Measurements from ENCODE around the gene ANKUB1.

Gene ANKUB1

GRCh38 chr3:149816986-149817385 lies 24.6 kb upstream of the ANKUB1 start:
- H3K36me3 ChIP-seq (ENCODE audit: insufficient read depth, low read length) = no peaks in the 10 kb centered on the region
- no peaks in the 10 kb centered on the region for H3K27me3 ChIP-seq (ENCODE audit: insufficient read depth, low read length)
- no peaks in the 10 kb centered on the region for H3K9me3 ChIP-seq (ENCODE audit: low read length)
- peaks cover 12% of the 10 kb centered on the region for H3K4me1 ChIP-seq (ENCODE audit: insufficient read depth, low read length)
- no peak overlapping the region for H3K4me3 ChIP-seq (ENCODE audit: low read length)
- H2AFZ ChIP-seq (ENCODE audit: low read depth, low read length) = no peak overlapping the region

DNA sequence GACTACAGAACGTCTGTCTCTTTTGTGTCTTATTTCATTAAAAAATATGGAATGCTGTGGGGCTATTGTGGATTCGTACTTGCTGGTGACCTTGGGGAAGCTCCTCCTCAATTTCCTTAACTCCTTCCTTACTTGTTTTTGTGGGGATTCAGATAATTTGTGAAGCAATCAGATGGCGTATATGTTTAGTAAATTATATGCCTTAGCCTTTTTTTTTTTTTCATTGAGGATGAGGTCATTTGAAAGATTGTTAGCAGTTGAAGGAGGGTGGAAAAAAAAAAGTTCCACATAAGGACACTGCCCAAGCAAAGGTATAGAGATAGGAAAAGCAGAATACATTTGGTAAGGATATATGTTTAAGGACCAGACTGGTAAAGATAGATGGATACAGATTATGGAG lies 24.0 kb upstream of the ANKUB1 start:
- no peaks in the 10 kb centered on the region for H3K27me3 ChIP-seq (ENCODE audit: insufficient read depth, low read length)
- H2AFZ ChIP-seq (ENCODE audit: low read depth, low read length) = no peak overlapping the region
- H3K4me1 ChIP-seq (ENCODE audit: insufficient read depth, low read length) = peaks cover 12% of the 10 kb centered on the region
- no peaks in the 10 kb centered on the region for H3K36me3 ChIP-seq (ENCODE audit: insufficient read depth, low read length)
- H3K4me3 ChIP-seq (ENCODE audit: low read length) = no peak overlapping the region
- no peaks in the 10 kb centered on the region for H3K9me3 ChIP-seq (ENCODE audit: low read length)

- Histone ChIP-seq H2AFZ (ENCODE audit: low read depth, low read length) (no peak overlapping the region), H3K27me3 (ENCODE audit: insufficient read depth, low read length) (no peaks in the 10 kb centered on the region), H3K9me3 (ENCODE audit: low read length) (no peaks in the 10 kb centered on the region), H3K36me3 (ENCODE audit: insufficient read depth, low read length) (no peaks in the 10 kb centered on the region), H3K4me3 (ENCODE audit: low read length) (no peak overlapping the region), H3K4me1 (ENCODE audit: insufficient read depth, low read length) (peaks cover 12% of the 10 kb centered on the region)
Observed at GRCh38 chr3:149815728-149816127, 23.4 kb upstream of the ANKUB1 start.

- no peaks in the 10 kb centered on the region for H3K36me3 ChIP-seq (ENCODE audit: insufficient read depth, low read length)
- peaks cover 12% of the 10 kb centered on the region for H3K4me1 ChIP-seq (ENCODE audit: insufficient read depth, low read length)
- no peaks in the 10 kb centered on the region for H3K27me3 ChIP-seq (ENCODE audit: insufficient read depth, low read length)
- peak overlapping the region; percentile 67 for H3K4me3 ChIP-seq (ENCODE audit: low read length)
- H3K9me3 ChIP-seq (ENCODE audit: low read length) = no peaks in the 10 kb centered on the region
- H2AFZ ChIP-seq (ENCODE audit: low read depth, low read length) = no peak overlapping the region
Observed at GRCh38 chr3:149815321-149815720, 23.0 kb upstream of the ANKUB1 start.

DNA sequence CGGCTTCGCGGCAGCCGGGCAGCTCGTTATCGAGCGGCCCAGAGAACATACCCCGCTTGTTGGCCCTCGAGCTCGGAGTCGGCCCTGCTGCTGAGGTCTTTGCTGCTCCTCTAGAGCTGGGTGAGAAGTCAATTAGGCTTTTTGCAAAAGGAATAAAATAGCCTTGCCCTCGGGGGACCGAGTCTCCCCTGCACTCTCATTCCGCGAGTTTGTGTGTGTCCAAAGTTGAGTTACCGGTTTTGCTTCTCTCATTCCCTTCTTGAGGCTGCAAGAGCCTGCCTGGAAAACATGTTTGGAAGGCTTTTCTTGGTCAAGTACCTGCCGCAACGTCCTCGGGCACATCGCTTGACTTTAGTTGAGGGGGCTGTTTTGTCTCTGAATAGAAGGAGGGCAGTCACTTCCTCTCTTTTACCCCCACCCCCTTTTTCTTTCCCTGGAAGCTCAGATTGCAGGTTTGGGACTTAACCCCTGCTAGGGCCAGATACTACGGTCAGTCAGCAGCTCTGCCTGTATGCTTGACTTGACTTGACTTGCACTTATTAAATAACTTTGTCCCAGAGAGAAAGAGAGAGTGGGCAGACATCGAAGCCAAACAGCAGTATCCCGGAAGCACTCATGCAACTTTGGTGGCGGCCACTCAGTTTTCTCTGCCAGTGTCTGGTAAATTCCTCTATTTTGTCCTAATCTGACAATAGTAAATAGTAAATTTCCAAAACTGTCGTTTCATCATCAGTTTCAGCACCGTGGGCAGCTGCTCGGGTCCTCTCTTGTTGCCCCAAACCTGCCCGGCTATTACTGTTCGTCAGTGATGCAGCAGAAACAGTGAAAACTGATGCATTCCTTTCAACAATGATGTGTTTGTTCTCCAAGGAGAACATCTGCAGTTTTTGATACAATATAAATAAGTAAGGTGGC lies 21.3 kb upstream of the ANKUB1 start:
- peak overlapping the region; percentile 86 for H2AFZ ChIP-seq (ENCODE audit: low read depth, low read length)
- no peaks in the 10 kb centered on the region for H3K9me3 ChIP-seq (ENCODE audit: low read length)
- H3K4me1 ChIP-seq (ENCODE audit: insufficient read depth, low read length) = peaks cover 12% of the 10 kb centered on the region
- H3K36me3 ChIP-seq (ENCODE audit: insufficient read depth, low read length) = no peaks in the 10 kb centered on the region
- H3K4me3 ChIP-seq (ENCODE audit: low read length) = peak overlapping the region; percentile 67
- no peaks in the 10 kb centered on the region for H3K27me3 ChIP-seq (ENCODE audit: insufficient read depth, low read length)

DNA sequence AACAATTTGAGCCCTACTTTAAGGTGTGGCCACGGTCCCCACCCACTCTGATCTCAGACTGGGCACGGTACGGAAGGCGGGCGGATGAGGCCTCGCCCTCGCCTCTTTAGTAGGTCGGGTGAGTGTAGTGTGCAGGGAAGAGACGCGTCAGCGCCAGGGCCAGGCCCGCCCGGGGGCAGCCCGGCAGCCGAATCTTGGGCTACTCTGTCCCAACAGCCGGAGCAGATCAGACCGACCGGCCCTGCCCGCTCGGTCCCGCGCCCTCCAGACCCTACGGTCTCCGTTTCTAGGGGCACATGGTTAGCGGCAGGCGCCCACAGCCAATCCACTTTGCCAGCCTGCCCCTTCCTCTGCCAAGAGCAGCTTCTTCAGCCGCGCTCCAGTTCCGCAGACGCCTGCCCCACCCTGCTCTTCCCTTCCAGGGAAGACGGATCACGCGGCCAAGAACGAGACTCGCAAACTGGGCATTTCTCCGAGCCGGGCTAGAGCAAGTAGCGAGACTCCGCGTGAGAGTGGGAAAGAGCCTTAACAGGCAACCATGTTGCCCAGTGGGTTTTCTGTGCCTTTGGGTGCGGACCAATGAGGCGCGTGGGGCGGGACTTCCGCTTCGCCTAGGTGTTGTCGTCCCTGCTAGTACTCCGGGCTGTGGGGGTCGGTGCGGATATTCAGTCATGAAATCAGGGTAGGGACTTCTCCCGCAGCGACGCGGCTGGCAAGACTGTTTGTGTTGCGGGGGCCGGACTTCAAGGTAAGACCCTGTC lies 20.4 kb upstream of the ANKUB1 start, which contains the start of gene RNF13:
TSS of gene RNF13 (plus strand) at position 610 of the 761 bp plus-strand sequence. CDS start 32,812 bp downstream, outside the sequence.
- Histone ChIP-seq H2AFZ (ENCODE audit: low read depth, low read length) (peak within 1 kb of the TSS; percentile 86), H3K36me3 (ENCODE audit: insufficient read depth, low read length) (no peaks in the 10 kb centered on the region), H3K4me3 (ENCODE audit: low read length) (peak within 1 kb of the TSS; percentile 67), H3K27me3 (ENCODE audit: insufficient read depth, low read length) (no peaks in the 10 kb centered on the region), H3K4me1 (ENCODE audit: insufficient read depth, low read length) (peaks cover 13% of the 10 kb centered on the region), H3K9me3 (ENCODE audit: low read length) (no peaks in the 10 kb centered on the region)

DNA sequence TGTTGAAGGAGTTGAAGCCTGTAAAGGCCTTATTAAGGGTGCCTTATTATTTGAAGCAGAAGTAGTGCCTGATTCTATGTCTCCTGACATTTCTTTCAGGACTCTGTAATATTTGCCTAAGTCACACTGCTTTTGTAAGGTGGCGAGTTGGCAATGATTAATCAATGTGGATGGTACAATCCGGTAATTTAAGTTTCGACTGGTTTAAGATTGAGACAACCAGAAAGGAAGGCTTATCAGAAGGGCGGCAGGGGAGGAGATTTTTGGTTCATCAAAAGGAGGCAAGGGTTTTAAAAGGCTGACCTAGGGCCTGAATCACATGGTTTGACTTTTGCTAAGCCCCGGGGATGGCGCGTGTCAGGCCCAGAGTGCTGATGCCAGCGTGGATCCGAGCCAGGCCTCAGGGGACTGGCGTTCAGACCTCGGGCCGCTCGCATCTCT lies 19.8 kb upstream of the ANKUB1 start:
- H3K4me3 ChIP-seq (ENCODE audit: low read length) = peak overlapping the region; percentile 67
- peaks cover 13% of the 10 kb centered on the region for H3K4me1 ChIP-seq (ENCODE audit: insufficient read depth, low read length)
- no peaks in the 10 kb centered on the region for H3K27me3 ChIP-seq (ENCODE audit: insufficient read depth, low read length)
- H3K36me3 ChIP-seq (ENCODE audit: insufficient read depth, low read length) = no peaks in the 10 kb centered on the region
- H3K9me3 ChIP-seq (ENCODE audit: low read length) = no peaks in the 10 kb centered on the region
- H2AFZ ChIP-seq (ENCODE audit: low read depth, low read length) = peak overlapping the region; percentile 86

- Histone ChIP-seq H3K4me1 (ENCODE audit: insufficient read depth, low read length) (peaks cover 13% of the 10 kb centered on the region), H3K27me3 (ENCODE audit: insufficient read depth, low read length) (no peaks in the 10 kb centered on the region), H2AFZ (ENCODE audit: low read depth, low read length) (no peak overlapping the region), H3K36me3 (ENCODE audit: insufficient read depth, low read length) (no peaks in the 10 kb centered on the region), H3K4me3 (ENCODE audit: low read length) (no peak overlapping the region), H3K9me3 (ENCODE audit: low read length) (no peaks in the 10 kb centered on the region)
Observed at GRCh38 chr3:149810846-149811245, 18.5 kb upstream of the ANKUB1 start.

GRCh38 chr3:149809699-149810098 lies 17.3 kb upstream of the ANKUB1 start:
- peaks cover 6% of the 10 kb centered on the region for H3K4me1 ChIP-seq (ENCODE audit: insufficient read depth, low read length)
- H2AFZ ChIP-seq (ENCODE audit: low read depth, low read length) = no peak overlapping the region
- no peaks in the 10 kb centered on the region for H3K27me3 ChIP-seq (ENCODE audit: insufficient read depth, low read length)

GRCh38 chr3:149808209-149808829 lies 16.0 kb upstream of the ANKUB1 start:
- Histone ChIP-seq H3K4me1 (ENCODE audit: insufficient read depth, low read length) (peaks cover 1% of the 10 kb centered on the region), H3K9me3 (ENCODE audit: low read length) (no peaks in the 10 kb centered on the region), H3K36me3 (ENCODE audit: insufficient read depth, low read length) (no peaks in the 10 kb centered on the region), H3K4me3 (ENCODE audit: low read length) (no peak overlapping the region), H3K27me3 (ENCODE audit: insufficient read depth, low read length) (no peaks in the 10 kb centered on the region), H2AFZ (ENCODE audit: low read depth, low read length) (no peak overlapping the region)

More at GRCh38 chr3:149809699-149810098, 17.3 kb upstream of the ANKUB1 start:
- no peak overlapping the region for H3K4me3 ChIP-seq (ENCODE audit: low read length)
- no peaks in the 10 kb centered on the region for H3K9me3 ChIP-seq (ENCODE audit: low read length)
- H3K36me3 ChIP-seq (ENCODE audit: insufficient read depth, low read length) = no peaks in the 10 kb centered on the region

GRCh38 chr3:149806171-149806778 lies 13.9 kb upstream of the ANKUB1 start:
- H3K9me3 ChIP-seq (ENCODE audit: low read length) = no peaks in the 10 kb centered on the region
- H3K36me3 ChIP-seq (ENCODE audit: insufficient read depth, low read length) = no peaks in the 10 kb centered on the region
- H2AFZ ChIP-seq (ENCODE audit: low read depth, low read length) = no peak overlapping the region
- no peaks in the 10 kb centered on the region for H3K27me3 ChIP-seq (ENCODE audit: insufficient read depth, low read length)
- H3K4me3 ChIP-seq (ENCODE audit: low read length) = no peak overlapping the region
- H3K4me1 ChIP-seq (ENCODE audit: insufficient read depth, low read length) = peaks cover 8% of the 10 kb centered on the region

DNA sequence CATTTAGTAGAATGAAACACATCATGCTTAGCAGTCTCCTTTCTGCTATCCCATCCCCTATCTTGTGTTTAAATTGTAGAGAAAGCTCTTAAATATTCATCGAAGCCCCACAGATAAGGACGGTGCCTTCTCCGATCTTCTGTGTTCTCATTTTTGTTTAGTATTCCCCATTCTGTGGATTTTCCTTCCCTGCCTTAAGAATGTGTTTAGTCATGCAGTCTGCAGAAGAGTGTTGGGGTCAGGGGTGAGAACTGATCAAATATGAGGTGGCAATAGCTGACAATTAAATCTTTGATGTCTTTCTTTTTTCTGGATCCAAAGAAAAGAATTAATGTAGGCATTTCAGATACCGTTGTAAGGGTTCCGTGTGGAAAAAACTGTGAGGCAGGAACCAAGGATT lies 9.3 kb upstream of the ANKUB1 start:
- Histone ChIP-seq H3K4me1 (ENCODE audit: insufficient read depth, low read length) (peaks cover 9% of the 10 kb centered on the region), H3K27me3 (ENCODE audit: insufficient read depth, low read length) (no peaks in the 10 kb centered on the region), H2AFZ (ENCODE audit: low read depth, low read length) (no peak overlapping the region), H3K9me3 (ENCODE audit: low read length) (no peaks in the 10 kb centered on the region), H3K4me3 (ENCODE audit: low read length) (no peak overlapping the region), H3K36me3 (ENCODE audit: insufficient read depth, low read length) (no peaks in the 10 kb centered on the region)

Data from neuron (in vitro differentiated cells).